ENCODE results near the gene AKAP6.

AKAP6 gene

GRCh38 chr14:32584079-32584478, 255.0 kb downstream of the AKAP6 start:
- TF ChIP-seq CTCF (IDR thresholded peaks at IDR 0.05; ENCODE audit: low read depth, low read length) = no peak
- DNase-seq (ENCODE audit: extremely low read depth, low read depth) = no peak

GRCh38 chr14:32587461-32587860, 258.4 kb downstream of the AKAP6 start:
- TF ChIP-seq CTCF (IDR thresholded peaks at IDR 0.05; ENCODE audit: low read depth, low read length) = no peak
- no peak for DNase-seq (ENCODE audit: extremely low read depth, low read depth)

- DNase-seq (ENCODE audit: extremely low read depth, low read depth) = no peak
- peak; percentile 65 for TF ChIP-seq CTCF (IDR thresholded peaks at IDR 0.05; ENCODE audit: low read depth, low read length)
Observed at GRCh38 chr14:32588448-32589320, 259.6 kb downstream of the AKAP6 start.

- no peak for DNase-seq (ENCODE audit: extremely low read depth, low read depth)
- TF ChIP-seq CTCF (IDR thresholded peaks at IDR 0.05; ENCODE audit: low read depth, low read length) = no peak
Observed at GRCh38 chr14:32590157-32590556, 261.1 kb downstream of the AKAP6 start.

GRCh38 chr14:32593290-32593942, 264.3 kb downstream of the AKAP6 start:
- TF ChIP-seq CTCF (IDR thresholded peaks at IDR 0.05; ENCODE audit: low read depth, low read length) = no peak
- DNase-seq (ENCODE audit: extremely low read depth, low read depth) = peak; percentile 32

- DNase-seq (ENCODE audit: extremely low read depth, low read depth) = peak; percentile 52
- TF ChIP-seq CTCF (IDR thresholded peaks at IDR 0.05; ENCODE audit: low read depth, low read length) = no peak
Observed at GRCh38 chr14:32594766-32595165, 265.7 kb downstream of the AKAP6 start.

- TF ChIP-seq CTCF (IDR thresholded peaks at IDR 0.05; ENCODE audit: low read depth, low read length) = no peak
- no peak for DNase-seq (ENCODE audit: extremely low read depth, low read depth)
Observed at GRCh38 chr14:32595497-32595896, 266.4 kb downstream of the AKAP6 start.

Data from AG09319 (cell line).